Breast epithelium (tissue), 3 donors: ENCODE data around the gene IRS1.

Experiments used
- CTCF ChIP-seq, 3 donors: fragments of 450-650 bp; IDR thresholded peaks; one replicate each; pipeline ENCODE4 v1.5.1; 2016 to 2017; ENCODE audit warnings: antibody characterized with exemption in 3 of 3, mild to moderate bottlenecking in 3 of 3, moderate library complexity in 3 of 3
- POLR2A ChIP-seq: fragments of 450-650 bp; IDR thresholded peaks from one replicate; pipeline ENCODE4 v1.6.1; 2016; ENCODE audit warnings: antibody characterized with exemption, mild to moderate bottlenecking, moderate library complexity

GRCh38 chr2:226726546-226726945 lies 73.1 kb downstream of the IRS1 start:
- TF ChIP-seq CTCF (IDR thresholded peaks at IDR 0.05), result no peak
- no peak for TF ChIP-seq POLR2A
